GM10266 (cell line): ENCODE results near the gene TTC12.

Experiments used
- DNase-seq: peaks from one replicate; pipeline ENCODE4 v3.0.0; 2012; ENCODE audit errors: extremely low spot score
- CTCF ChIP-seq: IDR thresholded peaks from 2 replicates; pipeline ENCODE4 v1.5.1; 2012; ENCODE audit warnings: mild to moderate bottlenecking, low read depth; ENCODE audit not compliant: control insufficient read depth, insufficient read depth; ENCODE audit errors: missing control alignments

TTC12 gene

DNA sequence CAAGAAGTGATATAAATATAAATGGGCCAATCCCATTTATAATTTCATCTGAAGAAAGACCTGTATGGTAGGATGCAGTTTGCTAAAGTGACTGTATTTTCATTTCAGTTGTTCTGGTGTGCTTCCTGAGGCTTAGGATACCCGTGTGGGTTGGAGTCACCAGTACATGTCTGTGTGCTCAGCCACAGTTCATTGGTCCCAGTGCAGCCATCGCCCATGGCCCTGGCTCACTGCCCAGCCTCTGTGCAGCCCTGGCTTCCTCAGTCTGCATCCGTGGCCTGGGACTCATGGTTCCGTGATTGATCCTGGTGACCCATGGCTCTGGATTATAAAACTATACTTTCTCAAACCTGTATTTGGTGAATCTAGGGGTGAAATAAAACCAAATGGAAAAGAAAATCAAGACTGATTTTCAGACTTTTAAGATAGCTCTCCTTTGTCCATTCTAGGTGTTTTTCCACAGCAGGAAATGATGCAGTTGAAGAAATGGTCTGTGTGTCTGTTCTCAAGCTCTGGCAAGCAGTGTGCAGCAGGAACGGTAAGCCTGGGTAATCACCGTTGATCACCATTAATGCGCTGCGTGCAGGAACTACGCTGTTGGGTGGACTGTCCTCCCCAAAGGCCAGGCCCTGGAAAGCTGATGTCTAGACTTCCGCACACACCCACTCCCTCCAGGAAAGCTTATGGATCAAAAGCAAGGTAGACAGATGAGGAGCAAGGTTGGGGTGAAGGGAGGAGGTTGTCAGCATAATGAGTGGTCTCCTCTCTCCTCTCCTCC, 27.2 kb downstream of the TTC12 start:
- DNase-seq = no peak

DNA sequence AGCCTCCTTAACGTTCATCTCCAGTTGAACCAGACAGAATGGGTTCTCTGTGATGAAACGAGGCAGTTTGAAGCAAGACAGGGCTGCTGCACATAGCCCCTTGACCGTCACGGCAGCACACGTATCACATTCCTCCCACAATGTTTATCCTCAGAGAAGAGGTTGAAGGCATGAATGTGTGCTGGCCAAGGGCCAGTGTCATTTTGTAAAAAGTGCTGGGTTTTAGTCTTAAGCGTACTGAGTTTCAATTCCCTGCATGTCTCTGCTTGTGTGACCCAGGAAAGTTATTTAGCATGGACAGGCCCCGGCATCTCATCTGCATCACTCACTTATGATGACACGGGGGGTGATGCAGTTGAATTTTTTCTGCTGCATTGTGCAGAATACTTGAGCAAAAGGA, 31.6 kb downstream of the TTC12 start:
- DNase-seq = no peak
- TF ChIP-seq CTCF = no peak

More for the DNA sequence above, 27.2 kb downstream of the TTC12 start:
- no peak for TF ChIP-seq CTCF

GRCh38 chr11:113349528-113349927, 35.1 kb downstream of the TTC12 start:
- no peak for DNase-seq
- no peak for TF ChIP-seq CTCF

DNA sequence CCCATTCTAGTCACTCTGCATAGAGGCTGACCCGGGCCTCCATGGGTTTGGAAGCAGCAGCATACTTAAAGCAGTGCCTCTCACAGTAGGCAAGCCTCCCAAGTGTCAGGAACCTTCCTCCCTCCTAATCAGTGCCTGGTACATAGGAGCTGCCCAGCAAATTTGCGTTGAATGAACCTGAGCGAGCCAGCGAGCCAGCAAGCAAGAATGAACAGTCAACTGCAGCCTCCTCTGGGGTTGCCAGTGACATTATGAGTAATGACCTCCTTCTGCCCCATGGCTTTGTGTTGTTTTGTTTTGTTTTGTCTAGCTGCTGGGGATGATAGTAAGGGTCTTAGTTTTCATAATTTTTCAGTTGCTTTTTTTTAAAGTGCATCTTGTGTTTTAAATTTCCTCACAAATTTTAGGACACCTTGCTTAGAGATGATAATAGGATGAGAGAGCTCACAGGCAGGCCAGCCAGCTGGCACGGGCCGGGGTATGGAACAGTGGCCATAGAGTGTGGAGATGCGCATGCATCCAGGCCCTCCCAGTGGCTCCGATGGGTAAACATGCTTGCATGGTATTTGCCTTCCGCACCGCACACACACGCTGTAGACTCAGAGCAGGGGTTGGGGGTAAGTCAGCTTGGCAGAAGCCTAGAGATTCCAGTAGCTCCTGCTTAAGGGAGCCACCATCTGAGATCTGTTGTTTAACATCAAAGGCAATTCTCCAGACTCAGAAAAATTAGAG, 36.1 kb downstream of the TTC12 start:
- TF ChIP-seq CTCF = no peak
- DNase-seq = no peak

DNA sequence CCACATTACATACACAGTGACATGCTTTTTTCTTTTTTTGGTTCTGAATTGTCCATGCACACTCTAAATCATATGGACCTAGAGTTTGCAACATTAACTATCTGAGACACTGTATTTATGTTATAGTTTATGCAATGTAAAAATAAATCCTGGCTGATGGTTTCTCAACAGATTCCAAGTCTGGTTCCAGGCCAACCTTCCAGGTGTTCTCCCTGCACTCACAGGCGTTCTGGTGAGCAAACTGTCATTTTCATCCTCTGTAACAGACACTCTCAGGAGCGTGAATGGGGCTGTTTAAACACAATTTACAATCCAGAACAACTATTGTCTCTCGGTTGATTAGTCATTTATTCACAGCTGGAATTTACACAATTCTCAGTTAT, 36.7 kb downstream of the TTC12 start:
- DNase-seq = no peak
- no peak for TF ChIP-seq CTCF

DNA sequence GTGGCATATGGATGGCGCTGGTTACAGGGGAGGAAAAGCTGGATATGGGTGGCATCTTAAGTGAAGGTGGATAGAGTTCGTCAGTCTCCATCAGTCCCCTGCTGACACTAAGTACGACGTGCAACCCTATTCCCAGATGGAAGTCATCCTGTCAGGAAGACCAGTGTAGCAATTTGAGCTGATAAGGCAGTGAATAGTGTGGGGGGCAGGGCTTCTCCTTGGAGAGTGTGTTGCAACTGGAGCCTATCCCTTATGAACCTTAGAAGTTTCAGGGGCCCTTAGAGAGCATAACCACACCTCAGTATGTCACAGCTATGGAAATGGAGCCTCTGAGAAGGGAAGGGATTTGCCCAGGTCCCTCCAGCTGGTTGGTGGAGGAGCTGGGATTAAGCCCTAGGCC, 37.1 kb downstream of the TTC12 start:
- no peak for DNase-seq
- no peak for TF ChIP-seq CTCF

GRCh38 chr11:113356203-113356602, 41.8 kb downstream of the TTC12 start:
- DNase-seq = no peak
- no peak for TF ChIP-seq CTCF
